Upper lobe of right lung (tissue), 1 donor: ENCODE data around the gene SERPINB5. TPM values are rescaled to one million over a fixed set of nuclear protein-coding genes. Genes with fewer than 3 reads are reported as not detected.

Source experiments
- ATAC-seq: fragments of 200-7000 bp; cut with Tn5 transposase; one replicate; pipeline ENCODE4 v1.9.1; 2020; ENCODE audit warnings: mild to moderate bottlenecking, moderate library complexity
- DNase-seq: peaks from one replicate; pipeline ENCODE4 v3.0.0-alpha.2; 2020
- H3K27ac ChIP-seq: fragments of 200-600 bp; one replicate; pipeline ENCODE4 v1.8.0; 2022
- H3K27me3 ChIP-seq: fragments of 200-600 bp; one replicate; pipeline ENCODE4 v1.8.0; 2022; ENCODE audit warnings: mild to moderate bottlenecking
- H3K36me3 ChIP-seq: fragments of 200-600 bp; one replicate; pipeline ENCODE4 v1.8.0; 2022
- H3K4me1 ChIP-seq: fragments of 200-600 bp; one replicate; pipeline ENCODE4 v1.8.0; 2022
- H3K4me3 ChIP-seq: fragments of 200-600 bp; one replicate; pipeline ENCODE4 v1.8.0; 2022; ENCODE audit warnings: mild to moderate bottlenecking
- H3K9me3 ChIP-seq: fragments of 200-600 bp; one replicate; pipeline ENCODE4 v1.8.0; 2022
- CTCF ChIP-seq: fragments of 200-600 bp; IDR thresholded peaks from one replicate; pipeline ENCODE4 v1.8.0; 2022; ENCODE audit warnings: antibody characterized with exemption
- intact Hi-C: fragments of 100-400 bp; cut with DNase I; formaldehyde crosslinking; loops from one replicate; pipeline ENCODE4 v1.11.0; 2022
- total RNA-seq: library from RNA; stranded (reverse); fragmentation: NEBNext Ultra II Directional; extraction: Animal tissue kit (Norgen Biotek cat#: 25700); gene quantifications from one replicate; pipeline ENCODE4 v1.2.1, GENCODE V29; 2021
- donor health status: DM: no; HTN: yes; CAD: no; lungs with severe emphysema.

SERPINB5 gene
- total RNA-seq, 1 donor from 2014 or later = 0.55 TPM

GRCh38 chr18:63505566-63506335 is 29.0 kb downstream of the SERPINB5 start:
- H3K27ac ChIP-seq = no peak overlapping the region
- intact Hi-C loops = no loop called here
- H3K4me1 ChIP-seq = no peaks in the 10 kb centered on the region
- H3K27me3 ChIP-seq = no peaks in the 10 kb centered on the region
- H3K36me3 ChIP-seq = no peaks in the 10 kb centered on the region
- ATAC-seq (peak; percentile 46), DNase-seq (no peak)
- peak; percentile 43 for TF ChIP-seq CTCF
- H3K9me3 ChIP-seq = no peaks in the 10 kb centered on the region
- H3K4me3 ChIP-seq = no peak overlapping the region

GRCh38 chr18:63506336-63506646 is 29.5 kb downstream of the SERPINB5 start:
- H3K36me3 ChIP-seq = no peaks in the 10 kb centered on the region
- H3K4me1 ChIP-seq = no peaks in the 10 kb centered on the region
- TF ChIP-seq CTCF = no peak
- no peak overlapping the region for H3K4me3 ChIP-seq
- DNase-seq (no peak), ATAC-seq (no peak)
- intact Hi-C loops = no loop called here
- H3K27ac ChIP-seq = no peak overlapping the region
- H3K9me3 ChIP-seq = no peaks in the 10 kb centered on the region
- no peaks in the 10 kb centered on the region for H3K27me3 ChIP-seq

- Histone ChIP-seq H3K36me3 (no peaks in the 10 kb centered on the region), H3K9me3 (no peaks in the 10 kb centered on the region), H3K4me3 (no peak overlapping the region), H3K4me1 (no peaks in the 10 kb centered on the region), H3K27ac (no peak overlapping the region), H3K27me3 (no peaks in the 10 kb centered on the region)
- ATAC-seq (no peak), DNase-seq (no peak)
- no peak for TF ChIP-seq CTCF
- intact Hi-C loops = no loop called here
Measured at GRCh38 chr18:63508596-63508995, 31.8 kb downstream of the SERPINB5 start.

GRCh38 chr18:63511285-63511684 is 34.5 kb downstream of the SERPINB5 start:
- H3K4me3 ChIP-seq = no peak overlapping the region
- DNase-seq (no peak), ATAC-seq (peak; percentile 57)
- H3K27ac ChIP-seq = no peak overlapping the region
- no peaks in the 10 kb centered on the region for H3K36me3 ChIP-seq
- no peaks in the 10 kb centered on the region for H3K9me3 ChIP-seq
- TF ChIP-seq CTCF = peak; percentile 51
- H3K27me3 ChIP-seq = no peaks in the 10 kb centered on the region
- H3K4me1 ChIP-seq = no peaks in the 10 kb centered on the region
- intact Hi-C loops = loop anchor here (10.0 kb wide), 1 partner anchor 64 kb away; no protein-coding TSS in a partner anchor

GRCh38 chr18:63514326-63514725 is 37.6 kb downstream of the SERPINB5 start:
- ATAC-seq = no peak
- intact Hi-C loops = loop anchor here (10.0 kb wide), 1 partner anchor 60 kb away; no protein-coding TSS in a partner anchor

More at GRCh38 chr18:63514326-63514725, 37.6 kb downstream of the SERPINB5 start:
- TF ChIP-seq CTCF = no peak
- Histone ChIP-seq H3K36me3 (no peaks in the 10 kb centered on the region), H3K4me3 (no peak overlapping the region), H3K4me1 (no peaks in the 10 kb centered on the region), H3K27me3 (no peaks in the 10 kb centered on the region), H3K9me3 (no peaks in the 10 kb centered on the region), H3K27ac (no peak overlapping the region)
- DNase-seq = no peak
